Measurements from ENCODE around the gene COL21A1. TPM values are rescaled to one million over a fixed set of nuclear protein-coding genes. Genes with fewer than 3 reads are reported as not detected.

Gene COL21A1
- total and polyA plus RNA-seq, 2 of the 13 experiments (the other 11 are each of a cell fraction or from before 2014, with no cell fraction given) = 0.13 TPM; not detected in 1

DNA sequence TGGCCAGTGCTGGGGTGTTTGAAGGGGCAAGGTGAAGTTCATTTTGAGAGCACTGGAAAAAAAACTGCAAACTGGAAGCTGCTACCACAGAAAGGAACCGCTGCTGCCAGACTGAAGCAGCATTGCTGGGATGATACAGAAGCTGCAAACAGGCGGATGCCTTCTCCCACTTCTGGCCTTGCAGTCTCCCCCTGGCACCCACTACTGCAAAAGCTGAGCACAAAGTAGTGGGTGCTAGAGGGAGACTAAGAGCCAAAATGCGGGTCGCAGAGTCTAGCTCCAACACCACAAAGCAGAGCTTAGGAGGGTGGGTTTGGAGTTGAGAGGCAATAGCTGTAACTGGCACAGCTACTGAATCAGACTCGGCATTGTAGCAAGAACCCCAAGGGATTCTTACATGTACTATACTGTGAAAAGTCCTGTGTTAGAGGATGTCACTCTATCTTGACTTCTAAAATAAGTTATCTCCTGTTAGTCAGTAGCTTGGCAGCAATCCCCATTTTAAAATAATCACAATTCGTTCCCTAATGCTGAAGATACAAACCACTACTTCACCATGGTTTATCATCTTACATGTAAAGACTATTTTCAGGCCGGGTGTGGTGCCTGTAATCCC, 44.0 kb upstream of the COL21A1 start (continued):
- TF ChIP-seq TCF12 (IDR thresholded peaks at IDR 0.05) (no peak), TCF12 (CRISPR knock-in tag; IDR thresholded peaks at IDR 0.05) (no peak), MTA1 (CRISPR knock-in tag; IDR thresholded peaks at IDR 0.05; ENCODE audit: borderline replicate concordance) (no peak), ZNF709 (CRISPR knock-in tag; IDR thresholded peaks at IDR 0.05) (no peak), ELF4 (CRISPR knock-in tag; IDR thresholded peaks at IDR 0.05; ENCODE audit: borderline replicate concordance) (no peak), SP4 (CRISPR knock-in tag; IDR thresholded peaks at IDR 0.05) (no peak), CCDC6 (CRISPR knock-in tag; IDR thresholded peaks at IDR 0.05) (no peak), NKX3-1 (CRISPR knock-in tag; IDR thresholded peaks at IDR 0.05) (no peak)
- TF ChIP-seq, protein P1, sequence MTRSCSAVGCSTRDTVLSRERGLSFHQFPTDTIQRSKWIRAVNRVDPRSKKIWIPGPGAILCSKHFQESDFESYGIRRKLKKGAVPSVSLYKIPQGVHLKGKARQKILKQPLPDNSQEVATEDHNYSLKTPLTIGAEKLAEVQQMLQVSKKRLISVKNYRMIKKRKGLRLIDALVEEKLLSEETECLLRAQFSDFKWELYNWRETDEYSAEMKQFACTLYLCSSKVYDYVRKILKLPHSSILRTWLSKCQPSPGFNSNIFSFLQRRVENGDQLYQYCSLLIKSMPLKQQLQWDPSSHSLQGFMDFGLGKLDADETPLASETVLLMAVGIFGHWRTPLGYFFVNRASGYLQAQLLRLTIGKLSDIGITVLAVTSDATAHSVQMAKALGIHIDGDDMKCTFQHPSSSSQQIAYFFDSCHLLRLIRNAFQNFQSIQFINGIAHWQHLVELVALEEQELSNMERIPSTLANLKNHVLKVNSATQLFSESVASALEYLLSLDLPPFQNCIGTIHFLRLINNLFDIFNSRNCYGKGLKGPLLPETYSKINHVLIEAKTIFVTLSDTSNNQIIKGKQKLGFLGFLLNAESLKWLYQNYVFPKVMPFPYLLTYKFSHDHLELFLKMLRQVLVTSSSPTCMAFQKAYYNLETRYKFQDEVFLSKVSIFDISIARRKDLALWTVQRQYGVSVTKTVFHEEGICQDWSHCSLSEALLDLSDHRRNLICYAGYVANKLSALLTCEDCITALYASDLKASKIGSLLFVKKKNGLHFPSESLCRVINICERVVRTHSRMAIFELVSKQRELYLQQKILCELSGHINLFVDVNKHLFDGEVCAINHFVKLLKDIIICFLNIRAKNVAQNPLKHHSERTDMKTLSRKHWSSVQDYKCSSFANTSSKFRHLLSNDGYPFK (CRISPR knock-in tag; IDR thresholded peaks at IDR 0.05; ENCODE audit: borderline replicate concordance) = no peak

DNA sequence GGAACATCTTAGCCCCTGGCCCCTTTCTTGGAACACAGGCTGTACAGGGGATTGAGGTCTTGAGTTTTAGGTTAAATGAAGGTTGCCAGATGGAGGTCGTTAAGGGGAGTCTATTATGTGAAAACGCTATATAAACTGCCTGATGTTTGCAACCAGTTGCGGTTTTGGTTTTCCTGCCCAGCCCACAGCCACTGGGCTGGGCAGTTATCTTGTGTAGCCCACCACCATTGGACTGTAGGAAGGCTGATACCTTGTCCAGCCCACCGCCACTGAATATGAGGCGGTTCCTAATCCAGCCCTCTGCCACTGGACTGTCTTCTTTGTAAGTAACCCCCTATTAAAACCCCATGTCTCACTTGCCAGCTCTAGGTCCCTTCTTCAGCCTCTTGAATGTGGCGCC, 42.3 kb upstream of the COL21A1 start:
- Histone ChIP-seq H3K9me3 (ENCODE audit: low read length) (no peaks in the 10 kb centered on the region), H3K36me3 (replicated peaks in 1 of 2; ENCODE audit: control insufficient read depth in 1 of 2, insufficient read depth in 2 of 2, low read length in 2 of 2) (no peaks in the 10 kb centered on the region), H3K27me3 (ENCODE audit: control insufficient read depth in 1 of 2, insufficient read depth in 2 of 2, low read length in 2 of 2) (peaks cover 0 to 18% of the 10 kb centered on the region in 2 experiments; a peak in 3 of 5 replicates), H3K27ac (ENCODE audit: extremely low read length, insufficient read depth, low read length) (no peak overlapping the region), H3K79me2 (ENCODE audit: insufficient read depth, low read length) (no peaks in the 10 kb centered on the region), H3K4me2 (ENCODE audit: low read depth, low read length) (no peak overlapping the region), H2AFZ (ENCODE audit: low read length) (no peak overlapping the region), H3K9ac (ENCODE audit: insufficient read depth, low read depth, low read length) (no peak overlapping the region), H3K4me3 (replicated peaks in 1 of 3; ENCODE audit: insufficient read depth in 1 of 3, low read depth in 2 of 3, low read length in 3 of 3) (no peak overlapping the region), H3K4me1 (ENCODE audit: insufficient read depth, low read length) (no peaks in the 10 kb centered on the region), H4K20me1 (ENCODE audit: insufficient read depth, low read length) (no peaks in the 10 kb centered on the region)
- in situ Hi-C loops (cut with HindIII; ENCODE audit: extremely low pct_ligation_motif_present, low pct_unique_long_range_greater_than_20kb) (loop anchor here (5.0 to 25.0 kb wide), 4 partner anchors 307 to 1002 kb away; no protein-coding TSS in a partner anchor), intact Hi-C loops (cut with micrococcal nuclease; ENCODE audit: unreplicated experiment) (no loop called here)
- no peak for ATAC-seq
- BruUV-seq (replicated peaks) = no TSS peak
- ChIA-PET POLR2A (no interaction called here), CTCF (ENCODE audit: low intra/inter-chr PET ratio, low total read pairs) (no interaction called here)
- DNase-seq (ENCODE audit: low spot score) = no peak
- no peak for FAIRE-seq
- 9% methylated on average over 6 of the region's 6 CpGs for WGBS (ENCODE audit: low lambda C conversion rate)
- TF ChIP-seq LCORL (IDR thresholded peaks at IDR 0.05) (no peak), LCORL (CRISPR knock-in tag; IDR thresholded peaks at IDR 0.05) (no peak), ZMYM2 (CRISPR knock-in tag; IDR thresholded peaks at IDR 0.05) (no peak), SATB2 (CRISPR knock-in tag; IDR thresholded peaks at IDR 0.05) (no peak), ZNF878 (CRISPR knock-in tag; IDR thresholded peaks at IDR 0.05) (no peak), ASH2L (IDR thresholded peaks at IDR 0.05; ENCODE audit: insufficient read length, low read depth, low read length) (no peak), ZNF180 (CRISPR knock-in tag; IDR thresholded peaks at IDR 0.05; ENCODE audit: borderline replicate concordance, low read depth) (no peak), CBX2 (IDR thresholded peaks at IDR 0.05; ENCODE audit: low read depth, low read length) (no peak), CBX2 (CRISPR knock-in tag; IDR thresholded peaks at IDR 0.05; ENCODE audit: low read depth) (no peak), DNMT1 (CRISPR knock-in tag; IDR thresholded peaks at IDR 0.05) (no peak)
- TF ChIP-seq, protein P2, sequence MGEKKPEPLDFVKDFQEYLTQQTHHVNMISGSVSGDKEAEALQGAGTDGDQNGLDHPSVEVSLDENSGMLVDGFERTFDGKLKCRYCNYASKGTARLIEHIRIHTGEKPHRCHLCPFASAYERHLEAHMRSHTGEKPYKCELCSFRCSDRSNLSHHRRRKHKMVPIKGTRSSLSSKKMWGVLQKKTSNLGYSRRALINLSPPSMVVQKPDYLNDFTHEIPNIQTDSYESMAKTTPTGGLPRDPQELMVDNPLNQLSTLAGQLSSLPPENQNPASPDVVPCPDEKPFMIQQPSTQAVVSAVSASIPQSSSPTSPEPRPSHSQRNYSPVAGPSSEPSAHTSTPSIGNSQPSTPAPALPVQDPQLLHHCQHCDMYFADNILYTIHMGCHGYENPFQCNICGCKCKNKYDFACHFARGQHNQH (CRISPR knock-in tag; IDR thresholded peaks at IDR 0.05) = no peak
- TF ChIP-seq, protein P3, sequence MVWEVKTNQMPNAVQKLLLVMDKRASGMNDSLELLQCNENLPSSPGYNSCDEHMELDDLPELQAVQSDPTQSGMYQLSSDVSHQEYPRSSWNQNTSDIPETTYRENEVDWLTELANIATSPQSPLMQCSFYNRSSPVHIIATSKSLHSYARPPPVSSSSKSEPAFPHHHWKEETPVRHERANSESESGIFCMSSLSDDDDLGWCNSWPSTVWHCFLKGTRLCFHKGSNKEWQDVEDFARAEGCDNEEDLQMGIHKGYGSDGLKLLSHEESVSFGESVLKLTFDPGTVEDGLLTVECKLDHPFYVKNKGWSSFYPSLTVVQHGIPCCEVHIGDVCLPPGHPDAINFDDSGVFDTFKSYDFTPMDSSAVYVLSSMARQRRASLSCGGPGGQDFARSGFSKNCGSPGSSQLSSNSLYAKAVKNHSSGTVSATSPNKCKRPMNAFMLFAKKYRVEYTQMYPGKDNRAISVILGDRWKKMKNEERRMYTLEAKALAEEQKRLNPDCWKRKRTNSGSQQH (CRISPR knock-in tag; IDR thresholded peaks at IDR 0.05; ENCODE audit: low read depth) = no peak

Measured in HepG2 (cell line).